GM15510 (cell line): ENCODE results near the gene ARHGAP35.

Experiments
- POLR2A ChIP-seq: IDR thresholded peaks from 3 replicates; pipeline ENCODE4 v1.6.1; 2011; ENCODE audit warnings: borderline replicate concordance; ENCODE audit not compliant: insufficient read length; ENCODE audit errors: extremely low read depth

The ARHGAP35 gene

DNA sequence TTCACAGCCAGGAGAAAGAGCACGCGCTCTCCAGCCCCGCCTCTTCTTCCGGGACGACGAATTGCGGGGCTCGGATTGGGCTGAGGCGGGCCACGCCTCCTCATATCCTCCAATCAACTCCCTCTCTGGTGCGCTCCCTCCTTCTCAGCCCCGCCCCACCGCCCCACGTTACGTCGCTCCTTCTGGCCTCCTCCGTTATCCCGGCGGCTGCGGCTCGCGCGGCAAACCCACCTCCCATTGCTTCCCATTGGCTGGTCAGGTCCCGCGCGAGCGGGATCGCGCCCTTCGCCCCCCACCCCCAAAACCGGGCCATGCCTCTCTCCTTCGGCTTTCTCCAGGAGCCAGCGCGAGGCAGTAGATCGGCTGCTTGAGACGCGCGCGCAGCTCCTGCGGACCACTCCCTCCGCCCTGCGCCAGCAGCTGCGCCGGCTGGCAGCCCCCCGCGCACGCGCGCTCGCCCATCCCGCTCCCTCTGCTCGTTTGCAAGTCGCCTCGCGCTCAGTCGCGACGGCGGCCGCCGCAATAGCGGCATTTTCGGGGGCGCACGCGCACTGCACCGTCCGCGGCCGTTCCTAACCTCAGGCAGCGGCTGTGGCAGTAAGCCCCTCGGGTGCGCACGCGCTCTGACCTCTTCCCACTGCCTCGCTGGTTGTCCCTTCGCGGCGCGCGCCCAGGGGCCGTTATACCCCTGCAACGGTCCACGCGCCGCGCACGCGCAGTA, 512 bp upstream of the ARHGAP35 start:
- TF ChIP-seq POLR2A: peak; percentile 69

DNA sequence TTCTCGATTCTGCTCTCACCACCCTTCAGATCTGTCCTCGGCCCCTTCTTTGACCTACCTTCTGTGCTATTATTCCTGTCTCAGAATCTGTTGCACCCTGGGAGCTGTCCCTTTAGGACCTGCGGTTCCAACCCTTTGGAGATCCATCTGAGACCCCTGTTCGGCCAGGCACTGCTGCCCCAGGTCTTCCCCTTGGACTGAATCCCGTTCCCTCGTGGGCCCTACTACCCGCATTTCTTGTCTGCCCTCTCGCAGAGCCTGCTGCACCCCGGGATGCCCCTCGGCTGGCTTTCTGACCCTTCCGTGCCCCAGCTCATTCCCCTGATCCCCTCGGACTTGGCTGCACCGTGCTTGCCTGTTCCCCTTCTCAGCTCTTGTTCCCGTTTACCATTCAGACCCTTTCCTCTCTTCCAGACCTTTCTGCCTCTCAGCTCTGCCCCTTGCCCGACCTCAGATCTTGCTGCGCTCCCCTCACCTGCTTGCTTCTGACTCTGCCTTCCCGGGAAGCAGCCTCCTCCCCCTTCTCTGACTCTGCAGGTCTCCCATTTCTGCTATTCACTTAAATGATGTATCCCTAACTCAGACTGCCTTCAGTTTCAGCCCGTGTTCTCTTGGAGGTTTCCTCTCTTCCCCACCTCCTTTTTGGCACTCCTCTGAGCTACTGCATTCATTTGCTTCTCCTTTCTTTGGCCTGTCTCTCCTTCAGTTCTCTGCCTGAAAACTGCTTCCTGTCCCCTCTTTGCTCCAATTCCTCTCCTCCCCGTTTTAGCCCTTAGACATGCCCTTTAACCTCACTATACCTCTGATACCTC, 1.1 kb downstream of the ARHGAP35 start:
- no peak for TF ChIP-seq POLR2A

DNA sequence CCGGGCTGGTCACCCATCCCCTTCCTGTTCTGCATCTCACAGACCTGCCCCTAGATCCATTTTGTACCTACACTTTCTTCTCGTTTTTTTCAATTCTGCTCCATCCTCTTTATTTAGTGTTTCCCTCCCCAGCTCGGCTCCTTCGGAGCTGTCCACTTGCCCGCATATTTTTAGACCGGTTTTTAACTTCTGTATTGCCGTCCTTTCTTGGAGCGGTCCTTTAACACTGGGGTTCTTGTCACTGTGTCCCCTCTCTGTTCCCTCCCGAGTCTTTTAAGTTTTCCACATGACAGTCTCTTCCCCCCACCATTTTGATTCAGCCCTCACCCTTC, 1.7 kb downstream of the ARHGAP35 start:
- no peak for TF ChIP-seq POLR2A

DNA sequence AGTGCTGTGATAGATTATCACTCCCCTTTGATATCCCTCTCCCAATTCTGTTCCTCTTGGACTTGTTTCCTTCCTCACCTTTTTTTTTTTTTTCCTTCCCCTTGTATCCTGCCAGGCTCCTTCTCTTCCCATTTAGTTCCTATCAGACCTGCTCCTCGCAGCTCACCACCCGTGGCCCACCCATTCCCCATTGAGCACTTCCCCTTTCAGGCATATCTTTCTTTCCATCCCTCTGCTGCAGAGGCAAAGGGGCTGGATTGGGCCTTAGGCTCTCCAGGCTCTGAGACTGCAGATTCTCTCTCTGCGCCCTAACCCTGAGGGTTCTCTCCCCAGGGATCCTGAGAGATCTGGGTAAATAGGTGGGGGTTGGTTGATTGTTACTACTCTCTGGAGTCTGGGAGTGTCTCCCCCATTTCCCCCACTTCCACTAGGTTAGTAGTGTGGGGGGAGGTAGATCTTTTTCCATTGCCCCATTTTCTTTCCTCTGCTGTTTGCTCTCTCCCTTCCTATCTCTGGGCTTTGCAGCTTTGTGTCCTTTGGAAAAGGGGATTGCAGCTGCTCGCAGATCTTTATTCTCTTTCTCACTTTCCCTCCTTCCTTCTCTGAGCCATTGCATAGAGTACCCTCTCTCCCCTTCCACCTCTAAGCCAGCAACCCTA, 2.3 kb downstream of the ARHGAP35 start:
- TF ChIP-seq POLR2A: no peak

DNA sequence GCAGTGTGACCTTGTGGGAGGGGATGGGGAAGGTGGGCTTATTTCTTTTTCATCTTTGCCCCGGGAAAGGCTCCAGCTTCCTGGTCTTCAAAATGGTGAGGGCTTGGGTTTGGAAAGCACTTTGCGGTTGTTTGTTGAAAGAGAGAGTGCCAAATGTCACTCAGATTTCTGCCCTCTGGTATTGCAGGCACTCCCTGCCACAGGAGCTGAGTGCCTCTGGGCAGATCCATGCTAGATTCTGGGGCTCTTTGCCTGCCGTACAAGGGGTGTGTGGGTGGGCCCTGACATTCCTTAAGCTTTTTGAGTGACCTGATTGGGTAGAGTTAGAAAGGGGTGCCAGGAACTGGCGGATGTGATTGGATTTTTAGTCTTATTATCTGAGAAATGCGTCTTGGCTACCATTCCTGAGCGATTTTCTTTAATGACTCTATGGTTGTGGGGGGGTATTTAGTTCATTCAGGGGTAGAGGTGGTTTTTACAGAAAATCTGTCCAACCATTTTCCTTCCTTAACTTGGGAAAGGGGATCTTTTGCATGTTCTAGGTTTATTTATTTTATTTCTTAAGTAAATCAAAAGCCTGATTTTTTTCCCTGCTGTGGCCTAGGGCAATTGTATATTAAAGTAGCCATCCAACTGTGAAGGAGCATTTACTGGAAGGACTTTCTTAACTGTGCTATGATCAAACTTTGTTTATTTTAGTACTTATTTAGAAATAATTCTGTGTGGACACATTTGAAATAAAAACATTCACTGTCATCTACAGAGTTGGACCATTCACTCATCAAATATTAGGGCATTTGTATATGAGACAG, 3.2 kb downstream of the ARHGAP35 start:
- no peak for TF ChIP-seq POLR2A

DNA sequence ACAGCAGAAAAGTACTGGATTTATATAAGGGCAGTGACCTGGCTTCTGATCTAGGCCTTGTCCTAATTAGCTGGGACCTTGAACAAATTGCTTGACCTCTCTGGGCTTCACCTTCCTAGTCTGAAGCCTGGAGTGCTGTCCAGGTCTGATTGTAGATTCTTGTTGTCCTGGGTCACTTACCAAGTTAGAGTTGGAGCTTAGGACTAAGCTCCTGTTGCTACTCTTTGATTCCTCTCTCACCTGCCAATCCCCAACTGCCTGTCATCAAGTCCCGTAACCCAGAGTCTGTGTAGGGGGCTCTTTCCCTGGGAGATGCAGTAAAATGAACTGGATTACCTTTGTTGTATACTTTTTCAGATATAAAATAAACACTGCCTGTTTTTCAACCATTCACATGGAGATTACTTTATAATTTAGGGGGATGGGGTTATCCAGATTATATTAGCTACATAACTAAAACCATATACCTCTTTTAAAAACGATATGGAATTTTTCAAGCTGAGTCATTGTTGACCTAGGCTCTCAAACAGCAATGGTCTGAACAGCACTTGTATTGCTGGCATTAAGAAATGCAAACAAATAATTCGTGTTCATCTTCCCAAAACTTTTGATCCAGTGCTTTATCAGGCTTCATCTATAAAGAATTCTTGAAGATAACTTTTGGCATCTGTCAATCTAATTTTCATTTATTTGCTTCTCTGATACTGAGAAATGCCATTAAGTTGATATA, 5.8 kb downstream of the ARHGAP35 start:
- no peak for TF ChIP-seq POLR2A

DNA sequence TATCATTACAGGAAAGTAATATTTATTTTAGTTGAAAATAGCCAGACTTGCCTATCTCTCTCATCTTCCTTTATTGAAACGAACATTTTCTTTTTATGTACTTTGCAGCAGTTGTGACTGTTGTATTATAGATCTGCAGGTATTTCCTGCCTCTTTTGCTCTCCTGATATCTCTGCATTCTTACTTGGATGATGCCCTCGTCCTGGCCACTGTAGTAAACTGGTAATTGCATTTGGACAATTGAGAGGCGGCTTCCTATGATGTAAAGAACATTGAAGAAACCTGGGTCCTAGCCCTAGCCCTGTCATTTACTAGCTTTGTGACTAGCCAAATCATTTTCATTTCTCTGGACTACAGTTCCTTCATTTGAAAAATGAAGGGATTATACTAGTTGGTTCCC, 6.4 kb downstream of the ARHGAP35 start:
- TF ChIP-seq POLR2A: no peak

DNA sequence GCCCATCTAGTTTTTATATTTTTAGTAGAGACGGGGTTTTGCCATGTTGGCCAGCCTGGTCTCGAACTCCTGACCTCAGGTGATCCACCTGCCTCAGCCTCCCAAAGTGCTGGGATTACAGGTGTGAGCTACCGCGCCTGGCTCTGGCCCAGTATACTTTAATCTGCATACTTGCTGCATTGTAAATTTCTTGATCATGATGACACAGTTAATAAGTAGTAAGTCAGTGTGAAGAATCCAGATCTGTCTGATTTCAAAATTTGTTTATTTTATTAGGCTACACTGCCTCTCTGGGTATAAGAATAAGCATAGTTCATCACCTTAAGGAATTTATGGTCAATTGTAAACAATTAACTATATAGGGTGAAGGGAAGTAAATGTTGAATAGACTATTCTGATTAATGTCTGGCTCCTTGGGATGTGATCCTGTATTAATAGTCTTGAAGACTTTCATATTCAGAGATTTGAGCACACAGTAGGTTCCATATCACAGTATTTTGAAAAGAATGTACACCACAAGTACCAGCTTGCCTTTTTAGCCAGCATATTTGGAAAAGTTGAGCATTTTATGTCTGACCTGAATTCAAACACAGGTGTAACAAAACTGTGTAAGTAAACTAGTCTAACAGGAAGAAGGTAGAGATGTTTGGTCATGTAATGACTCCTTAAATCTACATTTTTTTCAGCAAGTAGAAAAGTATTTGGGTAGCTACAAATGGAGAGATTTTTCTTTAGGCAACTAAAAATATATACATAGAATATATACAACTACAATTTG, 7.4 kb downstream of the ARHGAP35 start:
- no peak for TF ChIP-seq POLR2A

DNA sequence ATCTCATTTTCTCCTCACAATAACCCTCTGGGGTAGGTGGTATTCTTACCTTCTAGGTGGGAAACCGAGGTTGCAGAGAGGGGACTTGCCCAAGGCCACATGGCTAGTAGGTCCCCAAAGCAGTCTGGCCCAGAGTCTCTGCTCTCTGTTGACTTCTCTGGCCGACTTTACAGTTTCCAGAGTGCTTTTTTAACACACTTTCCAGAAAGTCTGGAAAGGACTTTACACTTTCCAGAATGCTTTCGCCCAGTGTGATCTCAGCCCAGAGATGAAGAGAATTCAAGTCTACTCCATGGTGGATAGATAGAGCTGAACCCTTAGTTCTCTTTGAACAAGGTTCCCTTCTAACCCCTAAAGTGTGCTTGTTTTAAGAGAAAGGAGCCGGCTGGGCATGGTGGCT, 12.2 kb downstream of the ARHGAP35 start:
- TF ChIP-seq POLR2A: no peak

DNA sequence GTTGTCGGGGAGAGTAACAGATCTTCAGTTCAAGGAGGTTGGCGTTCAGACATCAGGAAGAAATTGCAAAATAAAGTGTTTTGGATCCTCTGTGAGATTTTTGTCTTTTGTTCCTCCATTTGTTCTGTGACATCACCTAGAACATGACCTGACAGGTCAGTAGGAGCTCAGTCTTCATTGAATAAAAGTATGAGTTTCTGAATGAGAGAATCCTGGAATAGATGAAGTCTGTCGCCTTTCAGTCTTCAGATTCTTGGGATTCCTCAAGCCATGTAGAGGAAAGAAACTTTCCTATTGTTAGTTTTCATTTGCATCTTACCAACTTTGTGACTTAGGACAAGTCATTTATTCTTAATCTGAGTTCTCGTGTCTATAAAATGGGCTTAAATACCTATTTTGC, 14.4 kb downstream of the ARHGAP35 start:
- TF ChIP-seq POLR2A: no peak

DNA sequence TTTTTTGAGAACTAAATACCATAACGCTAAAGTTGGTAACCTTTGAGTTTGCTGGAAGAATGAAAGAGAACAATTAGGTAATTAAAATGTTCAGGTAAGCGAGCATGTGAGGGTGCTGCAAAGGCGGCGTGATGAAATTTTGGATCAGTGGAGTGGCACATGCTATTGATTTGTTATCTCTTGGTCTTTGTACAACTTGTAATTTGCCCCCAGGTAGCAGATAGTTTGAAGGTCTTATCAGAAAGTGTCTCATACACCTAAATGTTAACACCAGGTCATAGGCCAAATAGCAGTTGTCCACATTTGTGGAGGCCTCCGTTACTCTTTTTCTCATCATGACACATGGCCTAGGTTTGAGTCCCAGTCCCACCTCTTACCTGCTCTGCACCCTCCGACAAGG, 14.9 kb downstream of the ARHGAP35 start:
- TF ChIP-seq POLR2A: no peak

DNA sequence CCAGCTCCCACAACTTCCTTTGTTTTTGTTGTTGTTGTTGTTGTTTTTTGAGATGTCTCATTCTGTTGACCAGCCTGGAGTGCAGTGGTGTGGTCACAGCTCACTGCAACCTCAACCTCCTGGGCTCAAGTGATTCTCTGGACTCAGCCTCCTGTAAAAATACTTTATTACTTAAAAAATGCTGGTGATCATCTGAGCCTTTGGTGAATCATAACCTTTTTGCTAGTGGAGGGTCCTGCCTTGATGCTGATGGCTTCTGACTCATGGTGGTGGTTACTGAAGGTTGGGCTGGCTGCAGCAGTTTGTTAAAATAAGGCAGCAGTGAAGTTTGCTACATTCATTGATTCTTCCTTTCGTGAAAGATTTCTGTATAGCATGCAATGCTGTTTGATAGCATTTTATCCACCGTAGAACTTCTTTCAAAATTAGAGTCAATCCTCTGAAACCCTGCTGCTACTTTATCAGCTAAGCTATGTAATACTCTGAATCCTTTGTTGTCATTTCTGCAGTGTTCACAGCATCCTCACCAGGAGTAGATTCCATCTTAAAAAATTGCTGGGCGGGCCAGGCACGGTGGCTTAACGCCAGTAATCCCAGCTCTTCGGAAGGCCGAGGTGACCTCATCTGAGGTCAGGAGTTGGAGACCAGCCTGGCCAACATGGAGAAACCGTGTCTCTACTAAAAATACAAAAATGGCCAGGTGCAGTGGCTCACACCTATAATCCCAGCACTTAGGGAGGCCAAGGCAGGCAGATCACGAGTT, 18.0 kb downstream of the ARHGAP35 start:
- no peak for TF ChIP-seq POLR2A

DNA sequence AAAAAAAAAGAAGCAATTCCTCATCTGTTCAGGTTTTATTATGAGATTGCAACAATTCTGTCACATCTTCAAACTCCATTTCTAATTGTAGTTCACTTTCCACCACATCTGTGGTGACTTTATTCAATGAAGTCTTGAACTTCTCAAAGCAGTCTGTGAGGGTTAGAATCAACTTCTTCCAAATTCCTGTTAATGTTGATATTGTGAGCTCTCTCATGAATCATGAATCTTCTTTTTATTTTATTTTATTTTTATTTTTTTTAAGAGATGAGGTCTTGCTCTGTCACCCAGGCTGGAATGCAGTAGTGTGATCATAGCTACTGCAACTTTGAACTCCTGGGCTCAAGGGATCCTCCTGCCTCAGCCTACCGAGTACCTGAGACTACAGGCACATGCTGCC, 19.6 kb downstream of the ARHGAP35 start:
- TF ChIP-seq POLR2A: no peak
